Osteoblast (primary cell): ENCODE results near the gene TRIM33. TPM values are rescaled to one million over a fixed set of nuclear protein-coding genes. Genes with fewer than 3 reads are reported as not detected.

Experiments used
- DNase-seq: peaks from one replicate; pipeline ENCODE4 v3.0.0; 2011; ENCODE audit warnings: low spot score, mixed read lengths; ENCODE audit not compliant: insufficient read length; ENCODE audit errors: missing footprints
- H2AFZ ChIP-seq: 2 replicates; pipeline ENCODE4 v1.6.0; 2011; ENCODE audit warnings: mild to moderate bottlenecking, low read length
- H3K27ac ChIP-seq: 2 replicates; pipeline ENCODE4 v1.5.1; 2011; ENCODE audit warnings: mild to moderate bottlenecking, low read depth, low read length, moderate library complexity
- H3K27me3 ChIP-seq: 2 replicates; pipeline ENCODE4 v1.6.0; 2012; ENCODE audit warnings: mild to moderate bottlenecking, control low read depth, inconsistent platforms, low read length, moderate library complexity; ENCODE audit not compliant: insufficient read depth
- H3K36me3 ChIP-seq: 2 replicates; pipeline ENCODE4 v1.5.1; 2011; ENCODE audit warnings: mild to moderate bottlenecking, low read length, control low read depth, moderate library complexity; ENCODE audit not compliant: insufficient read depth
- H3K4me1 ChIP-seq: 2 replicates; pipeline ENCODE4 v1.5.1; 2011; ENCODE audit warnings: mild to moderate bottlenecking, low read length, control low read depth, moderate library complexity; ENCODE audit not compliant: insufficient read depth
- H3K4me2 ChIP-seq: 2 replicates; pipeline ENCODE4 v1.6.0; 2011; ENCODE audit warnings: mild to moderate bottlenecking, low read length; ENCODE audit not compliant: insufficient read depth
- H3K4me3 ChIP-seq: fragments of 200-600 bp; sonication (generic); 3 replicates; pipeline ENCODE4 v1.5.1; 2012; ENCODE audit warnings: mild to moderate bottlenecking, low read length, inconsistent platforms; ENCODE audit not compliant: insufficient read depth
- H3K79me2 ChIP-seq: 2 replicates; pipeline ENCODE4 v1.6.0; 2012; ENCODE audit warnings: mild to moderate bottlenecking, low read length, control low read depth, inconsistent platforms; ENCODE audit not compliant: insufficient read depth
- H3K9me3 ChIP-seq: 2 replicates; pipeline ENCODE4 v1.5.1; 2011; ENCODE audit warnings: low read depth, low read length, control low read depth
- H4K20me1 ChIP-seq: 2 replicates; pipeline ENCODE4 v1.6.0; 2012; ENCODE audit warnings: mild to moderate bottlenecking, low read length, control low read depth; ENCODE audit not compliant: insufficient read depth
- CTCF ChIP-seq: IDR thresholded peaks from 2 replicates; pipeline ENCODE4 v1.5.1; 2011; ENCODE audit warnings: mild to moderate bottlenecking, low read depth, low read length, moderate library complexity; ENCODE audit errors: extremely low read depth
- total RNA-seq: library from RNA; depleted of rRNA; stranded (reverse); fragments of >200 nt; gene quantifications from 2 replicates; pipeline ENCODE4 v1.2.3, GENCODE V29; 2012

Gene TRIM33
- total RNA-seq, 1 donor = 43.1 TPM

GRCh38 chr1:114467491-114467890, 43.5 kb downstream of the TRIM33 start:
- H3K27ac ChIP-seq = no peak overlapping the region
- no peak overlapping the region for H2AFZ ChIP-seq
- no peaks in the 10 kb centered on the region for H3K27me3 ChIP-seq
- TF ChIP-seq CTCF = no peak
- no peak overlapping the region for H3K4me2 ChIP-seq
- peaks cover 6% of the 10 kb centered on the region for H3K36me3 ChIP-seq
- no peak overlapping the region for H3K4me3 ChIP-seq
- H4K20me1 ChIP-seq = peaks cover 46% of the 10 kb centered on the region
- no peaks in the 10 kb centered on the region for H3K9me3 ChIP-seq
- DNase-seq = no peak
- peaks cover 7% of the 10 kb centered on the region for H3K4me1 ChIP-seq
- H3K79me2 ChIP-seq = peaks cover 84% of the 10 kb centered on the region

- DNase-seq = no peak
- Histone ChIP-seq H3K4me3 (no peak overlapping the region), H3K27ac (no peak overlapping the region), H2AFZ (no peak overlapping the region), H3K9me3 (no peaks in the 10 kb centered on the region), H4K20me1 (peaks cover 46% of the 10 kb centered on the region), H3K36me3 (peaks cover 6% of the 10 kb centered on the region), H3K79me2 (peaks cover 83% of the 10 kb centered on the region), H3K4me2 (no peak overlapping the region), H3K4me1 (peaks cover 7% of the 10 kb centered on the region), H3K27me3 (no peaks in the 10 kb centered on the region)
- TF ChIP-seq CTCF = no peak
These were observed 44.5 kb downstream of the TRIM33 start for GRCh38 chr1:114466334-114467014.

GRCh38 chr1:114462963-114463362, 48.0 kb downstream of the TRIM33 start:
- no peak overlapping the region for H3K4me2 ChIP-seq
- no peak for TF ChIP-seq CTCF
- H3K27me3 ChIP-seq = no peaks in the 10 kb centered on the region
- H3K4me1 ChIP-seq = peaks cover 10% of the 10 kb centered on the region
- H3K4me3 ChIP-seq = no peak overlapping the region
- no peak overlapping the region for H2AFZ ChIP-seq
- peaks cover 22% of the 10 kb centered on the region for H4K20me1 ChIP-seq
- H3K79me2 ChIP-seq = peaks cover 61% of the 10 kb centered on the region
- H3K27ac ChIP-seq = no peak overlapping the region
- no peak for DNase-seq
- peaks cover 9% of the 10 kb centered on the region for H3K36me3 ChIP-seq
- no peaks in the 10 kb centered on the region for H3K9me3 ChIP-seq

GRCh38 chr1:114462341-114462740, 48.7 kb downstream of the TRIM33 start:
- no peak for DNase-seq
- Histone ChIP-seq H4K20me1 (peaks cover 18% of the 10 kb centered on the region), H3K36me3 (peaks cover 9% of the 10 kb centered on the region), H3K4me2 (no peak overlapping the region), H2AFZ (no peak overlapping the region), H3K79me2 (peaks cover 55% of the 10 kb centered on the region), H3K4me1 (peaks cover 15% of the 10 kb centered on the region), H3K4me3 (no peak overlapping the region), H3K27ac (no peak overlapping the region), H3K27me3 (no peaks in the 10 kb centered on the region), H3K9me3 (no peaks in the 10 kb centered on the region)
- no peak for TF ChIP-seq CTCF
